ENCODE measurements around the gene ADAM15. TPM values are rescaled to one million over a fixed set of nuclear protein-coding genes. Genes with fewer than 3 reads are reported as not detected.
A peak's percentile ranks its signal among the peaks of the same experiment; 100 is the strongest.

ADAM15 gene
- total and polyA plus RNA-seq, 2 donors (not counting 3 experiments of a cell fraction or from before 2014, with no cell fraction given), result 295 to 299 TPM

GRCh38 chr1:155091071-155092051 is 40.2 kb downstream of the ADAM15 start:
- Histone ChIP-seq H3K9me1 (replicated peaks; ENCODE audit: control insufficient read depth, extremely low read depth, insufficient read depth, low read length) (no peaks in the 10 kb centered on the region), H3K9ac (replicated peaks; ENCODE audit: extremely low read depth, insufficient read depth, low read length) (no peak overlapping the region), H4K20me1 (replicated peaks; ENCODE audit: control insufficient read depth, extremely low read depth, insufficient read depth, low read length) (no peaks in the 10 kb centered on the region), H3K9me3 (replicated peaks; ENCODE audit: control insufficient read depth, insufficient read depth, low read length) (no peaks in the 10 kb centered on the region), H3K4me2 (ENCODE audit: insufficient read depth, low read length) (no peak overlapping the region), H3K4me3 (replicated peaks in 1 of 3; ENCODE audit: insufficient read depth in 1 of 3, low read depth in 1 of 3, low read length in 3 of 3) (no peak overlapping the region), H3K27ac (ENCODE audit: insufficient read depth, low read depth, low read length) (no peak overlapping the region), H2AFZ (ENCODE audit: low read depth, low read length) (peak overlapping the region; percentile 69), H3K79me2 (ENCODE audit: control insufficient read depth, insufficient read depth, low read length) (no peaks in the 10 kb centered on the region), H3K36me3 (ENCODE audit: control insufficient read depth in 2 of 2, extremely low read depth in 1 of 2, insufficient read depth in 2 of 2, low read length in 2 of 2) (no peaks in the 10 kb centered on the region), H3K4me1 (ENCODE audit: control insufficient read depth, extremely low read depth, insufficient read depth, low read length) (no peaks in the 10 kb centered on the region), H3K27me3 (ENCODE audit: control insufficient read depth in 2 of 2, insufficient read depth in 2 of 2, low read length in 2 of 2) (peaks cover 6 to 18% of the 10 kb centered on the region in 2 experiments)
- BruUV-seq (replicated peaks), result no TSS peak
- intact Hi-C loops (cut with micrococcal nuclease) (loop anchor here (1.0 kb wide), 2 partner anchors 76 to 82 kb away; partner anchors contain the start of genes KRTCAP2 and TRIM46), dilution Hi-C loops (cut with MboI; ENCODE audit: extremely low pct_ligation_motif_present, low sequenced_read_pairs) (no loop called here)
- CTCF ChIA-PET, result interaction anchor here (0.5 to 13.7 kb wide), 39 partner anchors 9 to 532 kb away, joined by 3 to 673 read pairs (median 6); partner anchors contain the start of genes ADAM15, DPM3, EFNA1 and EFNA3
- FAIRE-seq, result peak; percentile 92
- POLR2A ChIA-PET, result interaction anchor here (0.8 to 1.3 kb wide), 2 partner anchors 76 to 82 kb away, joined by 3 to 5 read pairs; partner anchors contain the start of gene KRTCAP2
- peak; percentile 77 for DNase-seq (ENCODE audit: low read depth, low spot score)
- TF ChIP-seq MAX (IDR thresholded peaks at IDR 0.05; ENCODE audit: insufficient read depth, insufficient read length) (peak; percentile 92), MYC (IDR thresholded peaks at IDR 0.05; ENCODE audit: low read depth, low read length) (no peak), CTCF (IDR thresholded peaks at IDR 0.05; ENCODE audit: extremely low read depth in 1 of 2, insufficient read depth in 1 of 2, low read depth in 1 of 2, low read length in 2 of 2) (peak; percentile 94 to 99)

Data from endothelial cell of umbilical vein (primary cell).